ENCODE measurements around the gene LIMS4. TPM values are rescaled to one million over a fixed set of nuclear protein-coding genes. Genes with fewer than 3 reads are reported as not detected.
"Not testable (repeated sequence)": the region's sequence is repeated elsewhere in the genome, so short reads cannot be mapped to it uniquely, and the experiment has no call there.

LIMS4 gene
- total RNA-seq = 1 to 10 TPM in 1 of 2 donors, under 1 TPM in 1; 0.48 to 1.7 TPM
- not detected for polyA plus RNA-seq (2013, experiment 1 of 2)
- 0.79 TPM for polyA plus RNA-seq (2013, experiment 2 of 2)
- long read RNA-seq, experiment 1 = 0 reads
- long read RNA-seq, experiment 2 = 0 reads
- long read RNA-seq, experiment 3 = 0 reads
- long read RNA-seq, experiment 4 = 0 reads

DNA sequence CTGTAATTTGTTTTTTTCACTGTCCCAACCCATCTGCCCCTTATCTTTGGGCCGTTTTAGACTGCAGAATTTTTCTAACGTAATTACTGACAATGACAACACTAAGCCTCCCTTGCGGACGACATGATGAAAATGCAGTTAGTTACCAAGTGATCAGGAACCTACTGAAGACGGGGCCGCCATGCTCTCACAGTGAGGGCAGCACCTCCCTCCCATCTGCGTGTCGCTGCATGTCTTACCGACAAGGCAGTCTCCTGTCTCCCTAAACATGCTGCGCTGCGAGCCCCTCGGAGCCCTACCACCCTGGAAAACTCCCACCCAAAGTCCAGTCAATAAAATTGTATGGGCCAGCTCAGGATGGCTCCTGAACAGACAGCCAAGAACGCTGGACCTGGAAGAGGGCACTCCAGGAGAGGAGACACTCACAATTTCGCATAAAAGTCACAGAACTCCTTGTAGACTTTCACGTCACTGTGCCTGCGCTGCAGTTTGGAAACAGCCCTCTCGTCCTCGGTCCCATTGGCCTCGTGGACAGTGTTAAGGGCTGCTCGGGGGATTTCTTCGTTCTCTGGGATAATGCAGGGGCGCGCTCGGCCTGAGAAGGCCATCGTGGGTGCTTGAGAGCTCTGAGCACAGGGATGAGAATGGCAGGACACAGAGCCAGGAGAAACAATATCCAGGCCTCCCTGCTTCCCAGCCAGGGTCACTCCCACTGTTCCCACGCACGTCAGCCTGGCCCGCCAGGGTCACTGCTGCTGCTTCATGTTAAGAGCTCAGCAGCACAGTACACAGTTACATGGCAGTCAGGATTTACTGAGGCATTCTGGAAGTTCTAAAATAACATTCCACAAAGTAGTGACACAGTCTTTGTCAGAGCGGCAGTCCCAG, at the start of gene LIMS4:
LIMS4 (minus strand) TSS at position 646 of the 888 bp plus-strand sequence; CDS start at position 608, 38 bp downstream.
- DNase-seq; H3K27ac Mint-ChIP-seq; H3K36me3 Mint-ChIP-seq (ENCODE audit: low read depth); H3K27me3 ChIP-seq (ENCODE audit: control insufficient read depth, insufficient read depth, low read length, poor library complexity, severe bottlenecking); H3K36me3 ChIP-seq (ENCODE audit: control insufficient read depth, insufficient read depth, low read length); H3K4me3 ChIP-seq (ENCODE audit: low read length); H3K27me3 Mint-ChIP-seq (ENCODE audit: insufficient read depth); H3K9me3 ChIP-seq (ENCODE audit: control insufficient read depth, low read length); H3K4me3 Mint-ChIP-seq; H3K9ac ChIP-seq (ENCODE audit: extremely low read depth, low read length, poor library complexity, severe bottlenecking); H3K9me3 Mint-ChIP-seq; H3K4me1 Mint-ChIP-seq; H3K4me1 ChIP-seq (ENCODE audit: control insufficient read depth, insufficient read depth, low read length); H3K27ac ChIP-seq (ENCODE audit: low read depth, low read length): not testable (repeated sequence)
- no CpG with 5 or more reads among the region's 29 CpGs for WGBS, 2 experiments (ENCODE audit: insufficient coverage in 1 of 2, insufficient read length in 1 of 2)

- H3K27ac ChIP-seq (ENCODE audit: low read depth, low read length); H3K9ac ChIP-seq (ENCODE audit: extremely low read depth, low read length, poor library complexity, severe bottlenecking); H3K36me3 ChIP-seq (ENCODE audit: control insufficient read depth, insufficient read depth, low read length); H3K36me3 Mint-ChIP-seq (ENCODE audit: low read depth); H3K9me3 Mint-ChIP-seq; H3K27me3 Mint-ChIP-seq (ENCODE audit: insufficient read depth); H3K4me1 ChIP-seq (ENCODE audit: control insufficient read depth, insufficient read depth, low read length); DNase-seq; H3K4me3 ChIP-seq (ENCODE audit: low read length); H3K4me3 Mint-ChIP-seq; H3K27ac Mint-ChIP-seq; H3K27me3 ChIP-seq (ENCODE audit: control insufficient read depth, insufficient read depth, low read length, poor library complexity, severe bottlenecking); H3K9me3 ChIP-seq (ENCODE audit: control insufficient read depth, low read length); H3K4me1 Mint-ChIP-seq: not testable (repeated sequence)
- WGBS, 2 experiments (ENCODE audit: insufficient coverage in 1 of 2, insufficient read length in 1 of 2) = no CpG with 5 or more reads among the region's 8 CpGs
Observed at GRCh38 chr2:110499755-110500377, 27.2 kb upstream of the LIMS4 start.

- H3K4me1 Mint-ChIP-seq; H3K4me3 Mint-ChIP-seq; H3K9ac ChIP-seq (ENCODE audit: extremely low read depth, low read length, poor library complexity, severe bottlenecking); H3K27ac Mint-ChIP-seq; H3K4me3 ChIP-seq (ENCODE audit: low read length); H3K27me3 ChIP-seq (ENCODE audit: control insufficient read depth, insufficient read depth, low read length, poor library complexity, severe bottlenecking); H3K27ac ChIP-seq (ENCODE audit: low read depth, low read length); H3K36me3 Mint-ChIP-seq (ENCODE audit: low read depth); H3K9me3 Mint-ChIP-seq; H3K9me3 ChIP-seq (ENCODE audit: control insufficient read depth, low read length); H3K36me3 ChIP-seq (ENCODE audit: control insufficient read depth, insufficient read depth, low read length); H3K4me1 ChIP-seq (ENCODE audit: control insufficient read depth, insufficient read depth, low read length); DNase-seq; H3K27me3 Mint-ChIP-seq (ENCODE audit: insufficient read depth): not testable (repeated sequence)
- WGBS, 2 experiments (ENCODE audit: insufficient coverage in 1 of 2, insufficient read length in 1 of 2) = no CpG with 5 or more reads among the region's 6 CpGs
Observed at GRCh38 chr2:110496027-110496426, 23.4 kb upstream of the LIMS4 start.

DNA sequence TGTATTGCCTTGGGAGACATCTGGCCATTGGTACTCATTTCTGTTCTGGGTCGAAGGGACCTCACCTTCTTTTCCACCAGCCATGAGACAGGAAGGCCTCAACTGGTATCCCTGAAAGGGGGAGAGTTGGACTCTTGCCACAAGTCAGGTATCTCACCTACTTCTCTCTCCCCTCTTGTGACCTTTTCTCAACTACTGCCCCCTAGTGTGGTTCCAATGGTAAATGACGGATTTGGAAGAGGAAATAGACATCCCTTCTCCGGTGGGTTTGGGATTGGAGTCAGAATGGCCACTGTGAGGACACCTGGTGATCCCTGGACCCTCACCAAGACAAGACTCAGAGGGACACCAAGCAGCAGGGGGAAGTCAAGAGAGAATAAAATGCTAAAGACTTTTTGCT, 21.9 kb upstream of the LIMS4 start:
- H3K4me1 ChIP-seq (ENCODE audit: control insufficient read depth, insufficient read depth, low read length); H3K27ac ChIP-seq (ENCODE audit: low read depth, low read length); H3K4me3 Mint-ChIP-seq; H3K9me3 ChIP-seq (ENCODE audit: control insufficient read depth, low read length); H3K4me3 ChIP-seq (ENCODE audit: low read length); H3K9me3 Mint-ChIP-seq; H3K27me3 Mint-ChIP-seq (ENCODE audit: insufficient read depth); H3K27ac Mint-ChIP-seq; DNase-seq; H3K27me3 ChIP-seq (ENCODE audit: control insufficient read depth, insufficient read depth, low read length, poor library complexity, severe bottlenecking); H3K36me3 Mint-ChIP-seq (ENCODE audit: low read depth); H3K9ac ChIP-seq (ENCODE audit: extremely low read depth, low read length, poor library complexity, severe bottlenecking); H3K4me1 Mint-ChIP-seq; H3K36me3 ChIP-seq (ENCODE audit: control insufficient read depth, insufficient read depth, low read length): not testable (repeated sequence)
- no CpG with 5 or more reads among the region's 3 CpGs for WGBS, 2 experiments (ENCODE audit: insufficient coverage in 1 of 2, insufficient read length in 1 of 2)

DNA sequence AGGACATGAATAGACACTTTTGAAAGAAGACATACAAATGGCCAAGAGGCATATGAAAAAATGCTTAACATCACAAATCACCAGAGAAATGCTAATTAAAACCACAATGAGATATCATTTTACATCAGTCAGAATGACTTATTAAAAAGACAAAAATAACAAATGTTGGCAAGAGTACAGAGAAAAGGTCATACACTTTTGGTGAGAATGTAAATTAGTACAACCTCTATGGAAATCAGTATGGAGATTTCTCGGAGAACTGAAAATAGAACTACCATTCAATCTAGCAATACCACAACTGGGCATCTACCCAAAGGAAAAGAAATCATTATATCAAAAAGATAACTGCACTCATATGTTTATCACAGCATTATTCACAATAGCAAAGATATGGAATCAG, 16.4 kb upstream of the LIMS4 start:
- H3K4me1 ChIP-seq (ENCODE audit: control insufficient read depth, insufficient read depth, low read length); H3K4me3 Mint-ChIP-seq; H3K9ac ChIP-seq (ENCODE audit: extremely low read depth, low read length, poor library complexity, severe bottlenecking); H3K9me3 ChIP-seq (ENCODE audit: control insufficient read depth, low read length); H3K4me1 Mint-ChIP-seq; H3K27me3 Mint-ChIP-seq (ENCODE audit: insufficient read depth); H3K27ac ChIP-seq (ENCODE audit: low read depth, low read length); H3K27ac Mint-ChIP-seq; H3K9me3 Mint-ChIP-seq; H3K36me3 Mint-ChIP-seq (ENCODE audit: low read depth); DNase-seq; H3K36me3 ChIP-seq (ENCODE audit: control insufficient read depth, insufficient read depth, low read length); H3K4me3 ChIP-seq (ENCODE audit: low read length); H3K27me3 ChIP-seq (ENCODE audit: control insufficient read depth, insufficient read depth, low read length, poor library complexity, severe bottlenecking): not testable (repeated sequence)
- no CpG with 5 or more reads among the region's 1 CpG for WGBS, 2 experiments (ENCODE audit: insufficient coverage in 1 of 2, insufficient read length in 1 of 2)

- H3K4me3 Mint-ChIP-seq; H3K9me3 ChIP-seq (ENCODE audit: control insufficient read depth, low read length); H3K4me1 Mint-ChIP-seq; H3K27me3 Mint-ChIP-seq (ENCODE audit: insufficient read depth); H3K4me1 ChIP-seq (ENCODE audit: control insufficient read depth, insufficient read depth, low read length); H3K27ac Mint-ChIP-seq; H3K9ac ChIP-seq (ENCODE audit: extremely low read depth, low read length, poor library complexity, severe bottlenecking); DNase-seq; H3K36me3 Mint-ChIP-seq (ENCODE audit: low read depth); H3K36me3 ChIP-seq (ENCODE audit: control insufficient read depth, insufficient read depth, low read length); H3K27me3 ChIP-seq (ENCODE audit: control insufficient read depth, insufficient read depth, low read length, poor library complexity, severe bottlenecking); H3K9me3 Mint-ChIP-seq; H3K27ac ChIP-seq (ENCODE audit: low read depth, low read length); H3K4me3 ChIP-seq (ENCODE audit: low read length): not testable (repeated sequence)
- no CpG with 5 or more reads among the region's 4 CpGs for WGBS, 2 experiments (ENCODE audit: insufficient coverage in 1 of 2, insufficient read length in 1 of 2)
Observed at GRCh38 chr2:110482697-110483096, 10.1 kb upstream of the LIMS4 start.

- H3K27ac ChIP-seq (ENCODE audit: low read depth, low read length); H3K36me3 Mint-ChIP-seq (ENCODE audit: low read depth); H3K9me3 ChIP-seq (ENCODE audit: control insufficient read depth, low read length); H3K27ac Mint-ChIP-seq; H3K4me1 Mint-ChIP-seq; H3K27me3 ChIP-seq (ENCODE audit: control insufficient read depth, insufficient read depth, low read length, poor library complexity, severe bottlenecking); H3K4me3 Mint-ChIP-seq; DNase-seq; H3K36me3 ChIP-seq (ENCODE audit: control insufficient read depth, insufficient read depth, low read length); H3K4me1 ChIP-seq (ENCODE audit: control insufficient read depth, insufficient read depth, low read length); H3K9ac ChIP-seq (ENCODE audit: extremely low read depth, low read length, poor library complexity, severe bottlenecking); H3K9me3 Mint-ChIP-seq; H3K27me3 Mint-ChIP-seq (ENCODE audit: insufficient read depth); H3K4me3 ChIP-seq (ENCODE audit: low read length): not testable (repeated sequence)
- no CpG with 5 or more reads among the region's 3 CpGs for WGBS, 2 experiments (ENCODE audit: insufficient coverage in 1 of 2, insufficient read length in 1 of 2)
Observed at GRCh38 chr2:110481200-110481599, 8.6 kb upstream of the LIMS4 start.

Measured in endodermal cell (in vitro differentiated cells).